T-helper 2 cell treated with Interferon-gamma antibody and Interleukin-4, amounts not matched to agents 5 μg/mL and 100 μg/mL, for 36 hours (primary cell): ENCODE results near the gene KANK2.

Experiments used
- DNase-seq: peaks from one replicate; pipeline ENCODE4 v3.0.0; 2021; ENCODE audit warnings: low spot score
- H3K27ac Mint-ChIP-seq: one replicate; pipeline ENCODE4 v1.8.0; 2021; ENCODE audit warnings: mild to moderate bottlenecking, mixed read lengths
- H3K27me3 Mint-ChIP-seq: one replicate; pipeline ENCODE4 v1.8.0; 2021; ENCODE audit warnings: low read depth, mixed read lengths
- H3K36me3 Mint-ChIP-seq: one replicate; pipeline ENCODE4 v1.8.0; 2021; ENCODE audit warnings: low read depth, mixed read lengths
- H3K4me1 Mint-ChIP-seq: one replicate; pipeline ENCODE4 v1.8.0; 2021; ENCODE audit warnings: low read depth, mixed read lengths
- H3K4me3 Mint-ChIP-seq: one replicate; pipeline ENCODE4 v1.8.0; 2022; ENCODE audit warnings: mild to moderate bottlenecking, moderate library complexity, mixed read lengths
- H3K9me3 Mint-ChIP-seq: one replicate; pipeline ENCODE4 v1.8.0; 2021; ENCODE audit warnings: mixed read lengths

The KANK2 gene

DNA sequence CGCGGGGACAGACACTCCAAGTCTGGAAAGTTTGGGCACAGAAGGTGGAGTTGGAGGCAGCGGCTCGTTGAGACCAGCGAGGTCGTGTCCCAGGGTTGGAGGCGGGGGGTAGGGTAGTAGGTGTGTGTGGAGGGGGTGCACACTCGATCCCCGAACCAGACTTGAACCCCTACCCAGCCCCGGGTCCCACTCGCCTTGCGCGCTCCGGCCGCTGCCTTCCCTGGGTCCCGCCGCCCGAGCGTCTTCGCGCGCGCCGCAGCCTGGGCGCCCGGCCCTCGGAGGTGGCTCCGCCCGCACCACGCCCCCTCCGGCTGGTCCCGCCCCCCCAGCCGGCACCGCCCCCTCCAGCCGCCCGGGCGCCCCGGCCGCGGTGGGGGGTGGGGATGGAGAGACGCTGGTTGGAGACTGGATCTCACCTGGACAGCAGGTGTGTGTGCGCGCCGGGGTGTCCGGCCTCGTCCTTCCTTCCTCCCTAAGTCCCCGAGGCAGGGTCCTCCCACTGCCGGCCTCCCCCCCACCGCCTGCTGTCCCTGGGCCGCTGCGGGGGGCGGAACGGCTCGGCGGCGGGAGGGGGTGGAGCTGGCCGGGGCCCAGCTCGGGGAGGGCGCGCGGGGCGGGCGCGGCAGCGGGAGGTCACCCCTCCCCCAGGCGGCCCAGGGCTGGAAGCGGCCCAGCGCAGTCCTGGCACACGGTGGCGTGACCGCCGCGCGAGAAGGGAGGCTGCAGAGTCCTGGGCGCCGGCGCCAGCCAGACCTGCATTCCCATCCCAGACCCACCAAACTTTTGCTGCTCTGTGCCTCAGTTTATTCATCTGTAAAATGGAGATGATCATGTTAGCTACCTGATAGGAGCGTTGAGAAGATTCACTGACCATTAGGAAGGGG lies at the start of gene KANK2:
Gene KANK2 (minus strand): TSS at position 255 of the 884 bp plus-strand sequence. CDS start 3,034 bp downstream, outside the sequence.
- DNase-seq: peak; percentile 73
- no peaks in the 10 kb centered on the region for H3K36me3 Mint-ChIP-seq
- H3K27me3 Mint-ChIP-seq: peaks cover 13% of the 10 kb centered on the region
- peaks cover 4% of the 10 kb centered on the region for H3K4me1 Mint-ChIP-seq
- H3K4me3 Mint-ChIP-seq: peak within 1 kb of the TSS; percentile 78
- H3K9me3 Mint-ChIP-seq: no peaks in the 10 kb centered on the region
- no peak within 1 kb of the TSS for H3K27ac Mint-ChIP-seq

- Mint-ChIP-seq H3K27me3 (peaks cover 2% of the 10 kb centered on the region), H3K36me3 (no peaks in the 10 kb centered on the region), H3K9me3 (no peaks in the 10 kb centered on the region), H3K4me3 (no peak overlapping the region), H3K27ac (no peak overlapping the region), H3K4me1 (peaks cover 3% of the 10 kb centered on the region)
- DNase-seq: no peak
Measured at GRCh38 chr19:11246941-11247340, 49.6 kb upstream of the KANK2 start.

DNA sequence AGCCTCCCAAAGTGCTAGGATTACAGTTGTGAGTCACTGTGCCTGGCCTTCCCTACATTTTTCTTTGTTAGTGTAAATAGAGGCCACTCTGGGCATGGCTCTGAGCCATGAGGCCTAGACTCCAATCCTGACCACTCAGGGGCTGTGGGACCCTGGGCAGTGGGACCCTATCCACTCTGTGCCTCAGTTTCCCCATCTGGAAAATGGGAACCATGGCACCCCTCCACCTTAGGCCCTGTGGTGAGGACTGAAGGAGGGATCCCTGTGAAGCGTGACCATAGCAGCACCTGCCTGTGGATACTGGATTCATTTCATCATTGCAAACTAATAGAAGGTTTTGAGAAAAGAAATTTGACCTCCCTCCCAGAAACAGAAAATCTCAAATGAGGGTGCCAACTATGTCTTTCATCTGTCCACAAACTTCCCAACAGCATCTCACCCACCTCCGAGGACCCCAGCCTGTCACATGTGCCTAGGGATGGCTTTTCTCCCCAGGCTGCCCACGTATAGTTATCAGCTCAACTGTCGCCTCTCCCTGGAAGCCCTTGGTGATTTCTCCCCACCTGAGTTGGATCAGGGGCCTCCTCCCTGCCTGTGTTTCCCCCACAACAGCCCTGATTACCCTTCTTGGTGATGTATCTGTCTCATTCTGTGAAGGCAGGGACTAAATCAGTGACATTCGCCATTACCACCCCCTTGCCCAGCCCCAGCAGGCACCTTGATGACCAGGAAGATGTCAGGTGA lies 47.7 kb upstream of the KANK2 start:
- H3K27ac Mint-ChIP-seq: no peak overlapping the region
- H3K27me3 Mint-ChIP-seq: peaks cover 2% of the 10 kb centered on the region
- H3K36me3 Mint-ChIP-seq: no peaks in the 10 kb centered on the region
- H3K9me3 Mint-ChIP-seq: no peaks in the 10 kb centered on the region
- H3K4me1 Mint-ChIP-seq: peaks cover 3% of the 10 kb centered on the region
- DNase-seq: no peak
- H3K4me3 Mint-ChIP-seq: no peak overlapping the region

DNA sequence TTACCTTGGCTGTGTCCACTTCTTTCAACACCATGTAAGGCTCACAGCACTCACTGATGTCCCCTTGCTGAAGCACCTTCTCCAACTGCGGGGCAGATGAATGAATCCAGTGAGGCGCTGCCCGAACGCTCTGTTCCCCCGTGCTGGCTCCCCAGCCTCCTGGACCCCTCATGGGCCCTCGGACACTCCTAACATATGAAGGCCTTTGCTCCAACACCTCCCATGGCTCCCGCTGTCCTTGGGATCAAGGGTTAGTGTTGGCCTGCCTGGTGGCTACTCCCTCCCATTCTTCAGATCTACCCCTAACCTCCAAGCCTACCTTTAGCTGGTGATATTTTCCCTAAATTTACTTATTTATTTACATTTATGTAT lies 46.4 kb upstream of the KANK2 start:
- no peak overlapping the region for H3K27ac Mint-ChIP-seq
- peaks cover 4% of the 10 kb centered on the region for H3K9me3 Mint-ChIP-seq
- H3K36me3 Mint-ChIP-seq: no peaks in the 10 kb centered on the region
- H3K4me3 Mint-ChIP-seq: peak overlapping the region; percentile 10
- no peak for DNase-seq
- peaks cover 2% of the 10 kb centered on the region for H3K27me3 Mint-ChIP-seq
- peaks cover 3% of the 10 kb centered on the region for H3K4me1 Mint-ChIP-seq

GRCh38 chr19:11242864-11243797 lies 45.8 kb upstream of the KANK2 start:
- peaks cover 5% of the 10 kb centered on the region for H3K9me3 Mint-ChIP-seq
- peak overlapping the region; percentile 10 for H3K4me3 Mint-ChIP-seq
- H3K36me3 Mint-ChIP-seq: no peaks in the 10 kb centered on the region
- peak; percentile 60 for DNase-seq
- H3K27me3 Mint-ChIP-seq: peaks cover 2% of the 10 kb centered on the region
- H3K27ac Mint-ChIP-seq: no peak overlapping the region
- H3K4me1 Mint-ChIP-seq: peaks cover 3% of the 10 kb centered on the region

DNA sequence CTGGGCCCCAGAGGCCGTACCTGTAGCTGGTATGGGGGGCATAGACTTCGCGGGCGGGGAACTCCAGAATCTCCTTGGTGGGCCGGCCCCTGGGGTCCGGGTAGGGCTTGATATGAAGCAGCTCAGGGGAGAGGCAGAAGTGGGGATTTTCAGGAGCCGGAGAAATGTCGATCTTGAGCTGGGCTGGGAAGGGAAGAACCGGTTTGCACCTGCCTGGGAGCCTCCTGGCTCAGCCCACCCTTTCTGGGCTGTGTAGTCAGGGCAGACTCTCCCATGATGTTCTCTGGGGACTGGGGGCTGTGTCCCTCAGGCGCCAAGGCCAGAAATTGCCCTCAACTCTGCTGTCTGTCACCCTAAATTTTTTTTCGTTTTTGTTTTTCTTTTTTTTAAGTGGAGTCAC lies 44.7 kb upstream of the KANK2 start:
- H3K27ac Mint-ChIP-seq: no peak overlapping the region
- peaks cover 5% of the 10 kb centered on the region for H3K9me3 Mint-ChIP-seq
- H3K4me1 Mint-ChIP-seq: peaks cover 3% of the 10 kb centered on the region
- H3K36me3 Mint-ChIP-seq: no peaks in the 10 kb centered on the region
- H3K27me3 Mint-ChIP-seq: peaks cover 2% of the 10 kb centered on the region
- DNase-seq: no peak
- no peak overlapping the region for H3K4me3 Mint-ChIP-seq

DNA sequence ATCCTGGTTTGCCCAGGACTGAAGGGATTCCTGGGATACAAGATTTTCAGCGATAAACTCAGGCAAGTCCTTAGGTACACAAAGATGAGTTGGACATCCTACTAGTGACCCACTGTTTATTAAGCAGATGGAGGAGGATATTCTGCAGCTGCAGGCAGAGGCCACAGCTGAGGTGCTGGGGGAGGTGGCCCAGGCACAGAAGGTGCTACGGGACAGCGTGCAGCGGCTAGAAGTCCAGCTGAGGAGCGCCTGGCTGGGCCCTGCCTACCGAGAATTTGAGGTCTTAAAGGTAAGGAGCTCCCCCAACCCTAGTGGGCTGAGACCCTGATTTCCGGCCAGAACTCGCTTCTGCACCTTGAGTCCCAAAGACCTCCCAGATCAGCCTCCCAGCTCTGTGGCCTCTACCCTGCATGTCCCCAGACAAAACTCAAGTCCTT lies 42.7 kb upstream of the KANK2 start:
- DNase-seq: no peak
- peaks cover 5% of the 10 kb centered on the region for H3K9me3 Mint-ChIP-seq
- peaks cover 3% of the 10 kb centered on the region for H3K4me1 Mint-ChIP-seq
- H3K27me3 Mint-ChIP-seq: peaks cover 2% of the 10 kb centered on the region
- no peak overlapping the region for H3K27ac Mint-ChIP-seq
- no peak overlapping the region for H3K4me3 Mint-ChIP-seq
- no peaks in the 10 kb centered on the region for H3K36me3 Mint-ChIP-seq

DNA sequence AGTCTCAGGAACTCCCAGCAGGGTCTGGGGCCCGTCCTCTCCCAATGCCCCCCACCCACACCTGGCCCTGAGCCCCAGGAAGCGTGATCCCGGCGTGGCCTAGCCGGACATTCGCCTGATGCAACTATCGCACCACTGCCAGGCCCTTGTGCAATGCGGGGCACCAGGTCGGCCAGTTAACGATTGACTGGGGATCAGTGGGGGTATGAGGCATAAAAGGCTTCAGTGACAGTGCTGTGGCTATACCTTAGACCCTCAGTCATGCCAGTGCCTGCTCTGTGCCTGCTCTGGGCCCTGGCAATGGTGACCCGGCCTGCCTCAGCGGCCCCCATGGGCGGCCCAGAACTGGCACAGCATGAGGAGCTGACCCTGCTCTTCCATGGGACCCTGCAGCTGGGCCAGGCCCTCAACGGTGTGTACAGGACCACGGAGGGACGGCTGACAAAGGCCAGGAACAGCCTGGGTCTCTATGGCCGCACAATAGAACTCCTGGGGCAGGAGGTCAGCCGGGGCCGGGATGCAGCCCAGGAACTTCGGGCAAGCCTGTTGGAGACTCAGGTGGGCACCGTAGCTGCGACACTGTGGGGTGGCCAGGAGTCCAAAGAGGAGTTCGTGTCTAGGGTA lies 42.1 kb upstream of the KANK2 start, which contains the start of gene ANGPTL8:
Gene ANGPTL8 (plus strand): TSS at position 243 of the 624 bp plus-strand sequence. CDS start 19 bp downstream, at position 262.
- Mint-ChIP-seq H3K27ac (no peak within 1 kb of the TSS), H3K4me1 (peaks cover 3% of the 10 kb centered on the region), H3K27me3 (peaks cover 2% of the 10 kb centered on the region), H3K9me3 (peaks cover 5% of the 10 kb centered on the region), H3K4me3 (no peak within 1 kb of the TSS), H3K36me3 (no peaks in the 10 kb centered on the region)
- DNase-seq: no peak

DNA sequence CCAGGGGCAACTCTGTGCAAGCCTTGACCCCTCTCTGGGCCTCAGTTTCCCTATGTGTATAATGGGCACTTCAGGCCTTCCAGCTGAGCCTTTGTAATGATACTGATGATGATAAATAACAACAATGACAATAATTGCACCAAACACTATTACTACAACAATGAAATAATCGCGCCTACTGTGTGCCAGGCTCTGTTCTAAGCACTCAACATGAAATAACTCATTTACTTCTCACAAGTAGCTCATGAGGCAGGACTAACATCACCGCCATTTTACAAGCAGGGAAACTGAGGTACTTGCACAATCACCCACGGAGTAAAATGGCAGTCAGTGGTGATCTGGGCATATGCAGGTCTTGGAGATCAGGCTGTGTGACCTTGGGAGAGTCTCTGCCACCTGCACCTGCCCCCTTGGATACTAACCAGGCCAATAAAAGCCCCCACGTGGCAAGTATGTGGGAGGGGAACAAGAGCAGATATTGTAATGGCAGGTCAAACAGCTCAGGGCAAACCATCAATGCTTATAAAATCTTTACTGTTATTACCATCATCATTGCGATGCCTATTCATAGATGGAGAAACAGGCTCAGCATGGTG lies 41.5 kb upstream of the KANK2 start:
- Mint-ChIP-seq H3K36me3 (no peaks in the 10 kb centered on the region), H3K9me3 (peaks cover 5% of the 10 kb centered on the region), H3K27ac (no peak overlapping the region), H3K4me1 (peaks cover 3% of the 10 kb centered on the region), H3K27me3 (peaks cover 2% of the 10 kb centered on the region), H3K4me3 (no peak overlapping the region)
- no peak for DNase-seq

DNA sequence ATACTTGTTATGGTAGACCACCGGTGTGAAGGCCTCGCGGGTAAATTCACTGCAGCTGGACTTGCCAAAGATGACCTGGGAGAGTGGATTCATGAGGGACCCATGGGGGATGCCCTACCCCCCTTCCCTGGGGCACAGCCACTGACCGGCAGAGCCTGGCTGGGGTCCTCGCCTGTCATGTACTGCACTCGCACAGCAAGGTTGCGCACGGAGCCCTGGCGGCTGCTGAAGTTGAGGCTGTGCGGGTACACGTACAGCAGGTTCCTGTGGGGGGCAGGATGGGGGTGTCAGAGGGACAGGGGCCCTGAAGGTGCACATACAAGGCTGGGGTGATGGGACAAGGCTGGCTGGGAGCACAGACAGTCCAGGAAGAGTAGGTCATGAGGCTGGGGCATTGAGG lies 40.7 kb upstream of the KANK2 start:
- Mint-ChIP-seq H3K27ac (no peak overlapping the region), H3K4me1 (no peaks in the 10 kb centered on the region), H3K4me3 (no peak overlapping the region), H3K36me3 (no peaks in the 10 kb centered on the region), H3K27me3 (peaks cover 2% of the 10 kb centered on the region), H3K9me3 (peaks cover 5% of the 10 kb centered on the region)
- no peak for DNase-seq

DNA sequence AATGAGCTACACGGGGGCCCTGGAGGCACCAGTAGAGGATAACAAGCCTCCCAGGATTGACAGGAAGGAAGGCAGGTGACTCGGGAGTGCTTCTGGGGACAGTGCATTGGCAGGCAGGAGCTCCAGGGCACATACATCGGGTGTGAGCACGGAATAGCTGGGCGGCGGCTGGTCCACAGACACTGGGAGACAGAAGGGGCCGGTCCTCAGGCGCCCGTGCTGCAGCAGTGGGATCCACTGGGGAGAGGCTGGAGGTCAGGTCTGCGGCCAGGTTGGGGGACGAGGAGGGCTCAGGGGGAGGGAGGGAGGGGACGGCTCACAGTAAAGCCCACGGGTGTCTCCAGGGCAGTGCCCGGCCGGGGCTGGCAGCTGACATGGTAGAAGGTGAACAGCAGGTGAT lies 40.0 kb upstream of the KANK2 start:
- H3K36me3 Mint-ChIP-seq: no peaks in the 10 kb centered on the region
- DNase-seq: no peak
- H3K27me3 Mint-ChIP-seq: no peaks in the 10 kb centered on the region
- no peak overlapping the region for H3K27ac Mint-ChIP-seq
- H3K9me3 Mint-ChIP-seq: peaks cover 5% of the 10 kb centered on the region
- no peaks in the 10 kb centered on the region for H3K4me1 Mint-ChIP-seq
- H3K4me3 Mint-ChIP-seq: no peak overlapping the region

DNA sequence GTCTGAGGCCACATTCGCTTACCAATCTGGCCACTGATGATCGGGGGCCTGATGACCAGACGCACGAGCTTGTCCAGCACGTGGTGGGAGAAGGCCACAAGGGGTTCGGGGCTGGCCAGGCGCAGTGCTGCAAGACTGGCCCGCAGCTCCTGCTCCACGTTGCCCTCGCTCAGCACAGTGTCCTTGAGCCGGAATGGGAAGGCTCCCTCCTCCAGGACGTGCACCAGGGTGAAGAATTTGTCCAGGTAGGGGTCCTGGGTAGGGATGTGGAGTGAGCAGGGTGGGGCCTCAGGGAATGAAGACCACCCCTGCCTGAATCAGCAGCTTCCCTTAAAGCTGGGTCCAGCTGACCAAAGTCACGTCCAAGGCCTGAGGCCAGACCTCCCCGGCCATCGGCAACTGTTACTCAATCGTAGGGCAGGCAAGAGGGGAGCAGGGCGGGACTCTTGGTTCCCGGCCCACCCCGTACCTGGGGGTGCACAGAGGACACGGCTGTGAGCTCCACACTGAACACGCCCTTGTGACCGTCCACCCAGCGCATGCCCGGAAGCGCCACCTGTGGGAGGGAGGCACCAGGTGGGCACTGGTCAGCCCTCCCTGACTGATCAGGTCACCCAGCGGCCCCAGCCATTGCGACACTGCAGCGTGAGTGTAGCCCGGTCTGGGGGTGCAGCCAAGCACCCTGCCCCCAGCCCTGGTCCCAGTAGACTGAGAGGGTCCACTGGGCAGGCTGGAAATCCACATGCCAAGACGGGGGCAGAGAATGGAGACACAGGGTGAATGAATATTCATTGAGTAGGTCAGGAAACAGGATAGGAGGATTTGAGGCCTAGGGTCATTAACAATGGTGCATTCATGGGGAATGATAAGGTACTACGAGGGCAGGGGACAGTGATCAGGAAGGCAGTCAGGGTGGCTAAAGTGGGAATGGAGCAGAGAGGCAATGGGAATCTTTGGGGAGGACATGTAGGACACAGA lies 39.3 kb upstream of the KANK2 start:
- no peaks in the 10 kb centered on the region for H3K27me3 Mint-ChIP-seq
- H3K36me3 Mint-ChIP-seq: no peaks in the 10 kb centered on the region
- no peak overlapping the region for H3K27ac Mint-ChIP-seq
- H3K4me3 Mint-ChIP-seq: no peak overlapping the region
- H3K4me1 Mint-ChIP-seq: no peaks in the 10 kb centered on the region
- DNase-seq: no peak
- peaks cover 5% of the 10 kb centered on the region for H3K9me3 Mint-ChIP-seq
